GM21367 (cell line): ENCODE data around the gene GDI2.
"Not testable (repeated sequence)": the region's sequence is repeated elsewhere in the genome, so short reads cannot be mapped to it uniquely, and the experiment has no call there.

Experiments used
- ATAC-seq: cut with Tn5 transposase; IDR thresholded peaks from one replicate; pipeline ENCODE4 v1.9.1; 2021; ENCODE audit not compliant: unreplicated experiment

Gene GDI2

DNA sequence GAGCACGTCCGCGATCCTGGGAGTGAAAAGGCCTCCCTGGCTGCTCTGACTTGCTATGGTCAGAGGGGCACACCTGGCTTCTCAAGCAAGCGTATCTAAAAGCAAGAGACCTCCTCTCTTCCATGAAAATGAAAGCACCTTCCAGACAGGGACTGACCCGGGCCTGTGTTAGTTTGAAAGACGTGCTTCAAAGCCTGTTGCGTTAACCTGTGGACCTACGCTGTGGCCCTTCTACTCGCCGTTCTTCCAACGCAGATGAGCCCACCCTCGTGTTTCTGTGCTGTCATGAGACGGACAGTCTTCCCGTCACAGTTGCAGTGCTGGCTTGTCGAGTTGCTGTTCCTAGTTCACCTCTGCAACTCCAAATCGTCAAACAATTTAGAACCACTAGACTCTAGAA, 15.5 kb upstream of the GDI2 start:
- ATAC-seq, result no peak

- ATAC-seq, result no peak
Measured at GRCh38 chr10:5827841-5828240, 14.6 kb upstream of the GDI2 start.

- ATAC-seq, result not testable (repeated sequence)
Measured at GRCh38 chr10:5826511-5826910, 13.3 kb upstream of the GDI2 start.

GRCh38 chr10:5818894-5819293, 5.7 kb upstream of the GDI2 start:
- peak; percentile 37 for ATAC-seq

- no peak for ATAC-seq
Measured at GRCh38 chr10:5818048-5818331, 4.8 kb upstream of the GDI2 start.

GRCh38 chr10:5817322-5818047, 4.3 kb upstream of the GDI2 start:
- no peak for ATAC-seq

- no peak for ATAC-seq
Measured at GRCh38 chr10:5816170-5816569, 2.9 kb upstream of the GDI2 start.

- ATAC-seq, result no peak
Measured at GRCh38 chr10:5814110-5815107, 1.2 kb upstream of the GDI2 start.

- peak; percentile 12 for ATAC-seq
Measured at GRCh38 chr10:5813091-5813340, 218 bp downstream of the GDI2 start.

DNA sequence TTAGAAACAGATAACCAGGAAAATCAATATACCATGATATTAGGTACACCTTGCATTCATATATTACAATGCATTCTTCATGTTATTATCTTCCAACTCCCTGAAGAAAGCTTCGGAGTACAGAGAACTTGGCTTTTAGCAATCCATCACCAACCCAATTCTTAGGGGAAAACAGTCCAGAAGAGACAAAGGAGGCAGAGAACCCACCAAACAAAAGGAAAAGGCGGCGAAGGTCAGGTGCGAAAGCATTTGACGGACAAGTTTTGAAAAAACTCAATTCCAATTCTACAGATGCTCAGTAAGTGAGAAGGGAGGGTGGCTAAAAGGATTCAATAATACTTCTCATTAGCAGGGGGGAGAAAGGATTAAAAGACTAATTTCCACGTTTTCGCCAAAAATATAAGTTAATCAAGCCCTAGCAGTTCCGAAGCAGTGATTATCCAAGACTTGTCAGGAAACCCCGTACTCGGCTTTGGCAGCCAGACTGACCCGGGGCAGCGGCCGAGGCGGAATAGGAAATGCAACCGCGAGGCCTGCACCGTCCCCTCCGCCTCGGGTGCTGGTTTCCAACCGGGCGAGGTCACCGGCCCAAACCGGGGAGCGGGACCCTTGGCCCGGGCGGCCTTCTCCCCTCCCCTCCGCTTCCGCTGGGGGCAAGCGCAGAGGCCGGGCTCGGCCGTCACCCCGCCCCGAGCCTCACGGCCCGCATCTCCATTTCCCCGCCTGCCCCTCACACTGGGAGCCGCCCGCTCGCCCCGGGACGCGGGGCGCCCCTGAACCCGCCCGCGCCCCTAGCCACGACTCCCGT, 747 bp downstream of the GDI2 start:
- peak; percentile 14 for ATAC-seq

DNA sequence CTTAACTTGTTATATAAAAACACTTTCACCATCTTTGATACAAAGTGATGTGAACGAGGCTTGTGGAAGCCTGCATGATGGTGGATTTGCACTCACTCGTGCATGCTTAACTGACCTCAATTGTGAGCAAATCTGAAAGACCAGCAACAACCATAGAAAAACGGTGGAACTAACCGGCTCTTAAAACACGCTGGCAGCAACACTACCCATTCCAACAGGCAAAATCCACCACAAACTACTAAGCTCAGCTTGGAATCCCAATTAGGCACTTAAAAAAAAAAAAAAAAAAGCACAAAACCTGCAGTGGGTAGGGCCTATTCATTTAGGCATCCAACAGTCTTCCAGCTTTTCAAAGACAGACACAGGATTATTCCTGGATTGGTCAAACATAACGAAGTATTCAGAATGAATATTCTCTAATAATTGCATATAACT, 1.8 kb downstream of the GDI2 start:
- ATAC-seq, result no peak

GRCh38 chr10:5810225-5810624, 3.0 kb downstream of the GDI2 start:
- no peak for ATAC-seq

GRCh38 chr10:5809527-5810154, 3.6 kb downstream of the GDI2 start:
- no peak for ATAC-seq

- not testable (repeated sequence) for ATAC-seq
Measured at GRCh38 chr10:5808783-5809392, 4.3 kb downstream of the GDI2 start.

- no peak for ATAC-seq
Measured at GRCh38 chr10:5806745-5807144, 6.5 kb downstream of the GDI2 start.

DNA sequence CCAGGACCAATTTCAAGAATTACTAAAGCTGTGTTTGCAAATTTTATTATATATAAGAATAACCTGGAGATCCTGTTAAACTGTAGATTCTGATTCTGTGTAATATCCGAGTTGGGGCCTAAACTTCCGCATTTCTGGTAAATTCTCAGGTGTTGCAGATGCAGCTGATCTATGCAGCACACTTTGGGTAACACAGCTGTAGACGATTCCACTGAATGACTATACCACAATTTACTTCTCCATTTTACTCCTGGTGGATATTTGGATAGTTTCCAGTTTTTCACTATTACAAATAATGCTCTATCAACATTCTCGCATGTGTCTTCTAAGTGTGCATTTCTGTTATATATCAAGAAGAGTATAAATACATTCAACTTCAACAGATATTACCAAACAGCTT, 7.5 kb downstream of the GDI2 start:
- ATAC-seq, result no peak

DNA sequence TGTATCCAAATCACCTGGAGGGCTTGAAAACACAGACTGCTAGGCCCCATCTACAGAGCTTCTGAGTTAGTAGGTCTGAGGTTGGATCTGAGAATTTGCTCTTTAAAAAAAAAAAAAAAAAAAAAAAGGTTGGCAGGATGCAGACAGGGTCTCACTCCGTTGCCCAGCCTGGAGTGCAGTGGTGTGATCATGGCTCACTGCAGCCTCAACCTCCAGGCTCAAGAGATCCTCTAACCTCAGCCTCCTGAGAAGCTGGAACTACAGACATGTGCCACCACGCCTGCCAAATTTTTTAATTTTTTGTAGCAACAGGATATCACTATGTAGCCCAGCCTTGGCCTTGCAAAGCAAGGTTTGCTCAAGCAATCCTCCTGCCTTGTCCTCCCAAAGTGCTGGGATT, 8.0 kb downstream of the GDI2 start:
- no peak for ATAC-seq

DNA sequence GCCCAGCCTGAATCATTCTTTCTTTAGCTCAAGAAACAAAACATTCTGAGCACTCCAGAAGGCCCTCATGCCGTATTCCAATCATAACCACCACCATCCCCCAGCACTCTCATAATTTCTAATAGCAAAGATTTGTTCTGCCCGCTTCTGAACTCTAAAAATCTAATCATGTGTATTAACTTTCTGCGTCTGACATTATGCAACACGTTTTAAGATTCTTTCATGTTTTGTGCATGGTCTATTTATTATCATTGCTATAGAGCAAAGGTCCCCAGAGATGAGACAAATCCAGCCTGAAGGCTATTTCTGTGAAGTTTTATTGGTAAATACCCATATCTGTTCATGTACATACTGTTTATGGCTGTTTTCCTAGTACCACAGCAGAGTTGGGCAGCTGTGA, 8.8 kb downstream of the GDI2 start:
- ATAC-seq, result no peak

DNA sequence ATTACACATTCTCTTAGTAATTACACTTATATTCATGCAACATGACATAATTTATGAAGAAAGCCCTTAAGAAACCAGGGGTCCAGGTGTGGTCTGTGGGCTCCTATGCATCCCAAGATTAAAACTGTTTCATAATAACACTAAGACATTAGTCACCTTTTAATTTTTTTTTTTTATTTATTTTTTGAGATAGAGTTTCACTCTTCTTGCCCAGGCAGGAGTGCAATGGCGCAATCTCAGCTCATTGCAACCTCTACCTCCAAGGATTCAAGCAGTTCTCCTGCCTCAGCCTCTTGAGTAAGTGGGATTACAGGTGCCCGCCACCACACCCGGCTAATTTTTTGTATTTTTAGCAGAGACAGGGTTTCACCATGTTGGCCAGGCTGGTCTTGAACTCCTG, 12.5 kb downstream of the GDI2 start:
- ATAC-seq, result no peak

DNA sequence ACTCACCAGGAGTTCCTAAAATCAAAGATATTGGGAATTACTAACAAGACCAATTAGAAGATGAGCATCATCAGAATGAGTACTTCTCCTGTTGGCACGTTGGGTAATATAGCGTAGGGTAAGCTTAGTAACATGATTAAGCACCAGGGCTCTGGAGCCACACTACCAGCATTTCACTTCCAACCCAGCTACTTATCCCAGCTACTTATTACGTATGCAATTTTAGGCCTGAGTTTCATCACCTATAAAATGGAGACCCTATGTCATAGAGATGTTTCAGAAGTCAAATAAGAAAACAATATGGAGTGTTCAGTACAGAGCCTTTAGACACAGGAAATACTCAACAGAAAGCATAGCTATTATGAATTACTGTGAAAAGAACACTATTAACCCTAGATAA, 19.0 kb downstream of the GDI2 start:
- no peak for ATAC-seq

- ATAC-seq, result no peak
Measured at GRCh38 chr10:5789626-5790025, 23.6 kb downstream of the GDI2 start.
